ENCODE measurements around the gene TIGD4. TPM values are rescaled to one million over a fixed set of nuclear protein-coding genes. Genes with fewer than 3 reads are reported as not detected.

Gene TIGD4
- total and polyA plus RNA-seq, 2 experiments from 2014 or later, result 1.6 to 1.7 TPM

DNA sequence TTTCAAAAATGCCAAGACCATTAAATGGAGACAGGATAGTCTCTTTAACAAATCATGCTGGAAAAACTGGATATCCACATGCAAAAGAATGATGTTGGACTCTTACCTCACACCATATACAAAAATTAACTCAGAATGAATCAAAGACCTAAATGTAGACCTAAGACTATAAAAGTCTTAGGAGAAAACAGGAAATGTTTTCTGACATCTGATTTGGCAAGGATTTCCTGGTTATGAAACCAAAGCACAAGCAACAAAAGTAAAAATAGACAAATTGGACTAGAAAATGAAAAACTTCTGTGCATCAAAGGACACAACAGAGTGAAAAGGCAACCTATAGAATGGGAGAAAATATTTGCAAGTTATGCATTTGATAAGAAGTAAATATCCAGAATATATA lies 37.8 kb upstream of the TIGD4 start (continued):
- TF ChIP-seq JUNB (IDR thresholded peaks at IDR 0.05; ENCODE audit: unreplicated experiment) (no peak), ZNF114 (CRISPR knock-in tag; IDR thresholded peaks at IDR 0.05) (no peak), STAT1 (IDR thresholded peaks at IDR 0.05; ENCODE audit: unreplicated experiment) (no peak), EZH2 (IDR thresholded peaks at IDR 0.05; ENCODE audit: low read depth, unreplicated experiment) (no peak), ZNF331 (CRISPR knock-in tag; IDR thresholded peaks at IDR 0.05; ENCODE audit: low read depth) (no peak), NANOG (IDR thresholded peaks at IDR 0.05; ENCODE audit: borderline replicate concordance) (no peak)
- TF ChIP-seq, protein P1, sequence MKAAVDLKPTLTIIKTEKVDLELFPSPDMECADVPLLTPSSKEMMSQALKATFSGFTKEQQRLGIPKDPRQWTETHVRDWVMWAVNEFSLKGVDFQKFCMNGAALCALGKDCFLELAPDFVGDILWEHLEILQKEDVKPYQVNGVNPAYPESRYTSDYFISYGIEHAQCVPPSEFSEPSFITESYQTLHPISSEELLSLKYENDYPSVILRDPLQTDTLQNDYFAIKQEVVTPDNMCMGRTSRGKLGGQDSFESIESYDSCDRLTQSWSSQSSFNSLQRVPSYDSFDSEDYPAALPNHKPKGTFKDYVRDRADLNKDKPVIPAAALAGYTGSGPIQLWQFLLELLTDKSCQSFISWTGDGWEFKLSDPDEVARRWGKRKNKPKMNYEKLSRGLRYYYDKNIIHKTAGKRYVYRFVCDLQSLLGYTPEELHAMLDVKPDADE (IDR thresholded peaks at IDR 0.05), result no peak
- TF ChIP-seq, protein P2, sequence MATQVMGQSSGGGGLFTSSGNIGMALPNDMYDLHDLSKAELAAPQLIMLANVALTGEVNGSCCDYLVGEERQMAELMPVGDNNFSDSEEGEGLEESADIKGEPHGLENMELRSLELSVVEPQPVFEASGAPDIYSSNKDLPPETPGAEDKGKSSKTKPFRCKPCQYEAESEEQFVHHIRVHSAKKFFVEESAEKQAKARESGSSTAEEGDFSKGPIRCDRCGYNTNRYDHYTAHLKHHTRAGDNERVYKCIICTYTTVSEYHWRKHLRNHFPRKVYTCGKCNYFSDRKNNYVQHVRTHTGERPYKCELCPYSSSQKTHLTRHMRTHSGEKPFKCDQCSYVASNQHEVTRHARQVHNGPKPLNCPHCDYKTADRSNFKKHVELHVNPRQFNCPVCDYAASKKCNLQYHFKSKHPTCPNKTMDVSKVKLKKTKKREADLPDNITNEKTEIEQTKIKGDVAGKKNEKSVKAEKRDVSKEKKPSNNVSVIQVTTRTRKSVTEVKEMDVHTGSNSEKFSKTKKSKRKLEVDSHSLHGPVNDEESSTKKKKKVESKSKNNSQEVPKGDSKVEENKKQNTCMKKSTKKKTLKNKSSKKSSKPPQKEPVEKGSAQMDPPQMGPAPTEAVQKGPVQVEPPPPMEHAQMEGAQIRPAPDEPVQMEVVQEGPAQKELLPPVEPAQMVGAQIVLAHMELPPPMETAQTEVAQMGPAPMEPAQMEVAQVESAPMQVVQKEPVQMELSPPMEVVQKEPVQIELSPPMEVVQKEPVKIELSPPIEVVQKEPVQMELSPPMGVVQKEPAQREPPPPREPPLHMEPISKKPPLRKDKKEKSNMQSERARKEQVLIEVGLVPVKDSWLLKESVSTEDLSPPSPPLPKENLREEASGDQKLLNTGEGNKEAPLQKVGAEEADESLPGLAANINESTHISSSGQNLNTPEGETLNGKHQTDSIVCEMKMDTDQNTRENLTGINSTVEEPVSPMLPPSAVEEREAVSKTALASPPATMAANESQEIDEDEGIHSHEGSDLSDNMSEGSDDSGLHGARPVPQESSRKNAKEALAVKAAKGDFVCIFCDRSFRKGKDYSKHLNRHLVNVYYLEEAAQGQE (IDR thresholded peaks at IDR 0.05; ENCODE audit: unreplicated experiment), result no peak
- TF ChIP-seq, protein P3, sequence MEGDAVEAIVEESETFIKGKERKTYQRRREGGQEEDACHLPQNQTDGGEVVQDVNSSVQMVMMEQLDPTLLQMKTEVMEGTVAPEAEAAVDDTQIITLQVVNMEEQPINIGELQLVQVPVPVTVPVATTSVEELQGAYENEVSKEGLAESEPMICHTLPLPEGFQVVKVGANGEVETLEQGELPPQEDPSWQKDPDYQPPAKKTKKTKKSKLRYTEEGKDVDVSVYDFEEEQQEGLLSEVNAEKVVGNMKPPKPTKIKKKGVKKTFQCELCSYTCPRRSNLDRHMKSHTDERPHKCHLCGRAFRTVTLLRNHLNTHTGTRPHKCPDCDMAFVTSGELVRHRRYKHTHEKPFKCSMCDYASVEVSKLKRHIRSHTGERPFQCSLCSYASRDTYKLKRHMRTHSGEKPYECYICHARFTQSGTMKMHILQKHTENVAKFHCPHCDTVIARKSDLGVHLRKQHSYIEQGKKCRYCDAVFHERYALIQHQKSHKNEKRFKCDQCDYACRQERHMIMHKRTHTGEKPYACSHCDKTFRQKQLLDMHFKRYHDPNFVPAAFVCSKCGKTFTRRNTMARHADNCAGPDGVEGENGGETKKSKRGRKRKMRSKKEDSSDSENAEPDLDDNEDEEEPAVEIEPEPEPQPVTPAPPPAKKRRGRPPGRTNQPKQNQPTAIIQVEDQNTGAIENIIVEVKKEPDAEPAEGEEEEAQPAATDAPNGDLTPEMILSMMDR (conservative IDR thresholded peaks at IDR 0.05; ENCODE audit: low read depth in 2 of 2), result no peak

DNA sequence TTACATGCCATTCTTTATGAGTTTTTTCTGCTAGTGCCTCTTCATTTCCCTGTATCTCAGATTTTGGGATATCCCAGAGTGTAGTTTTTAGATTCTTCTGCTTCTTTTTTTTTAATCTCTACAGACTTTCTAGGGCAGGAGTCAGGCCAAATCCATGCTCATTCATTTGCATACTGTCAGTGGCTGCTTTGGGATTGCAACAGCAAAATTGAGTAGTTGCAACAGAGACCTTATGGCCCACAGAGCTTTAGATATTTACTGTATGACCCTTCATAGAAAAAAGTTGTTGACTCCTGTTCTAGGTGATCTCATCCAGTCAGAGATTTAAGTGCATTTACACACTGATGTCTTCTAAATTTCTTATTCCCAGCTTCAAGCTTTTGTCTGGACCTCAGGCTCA lies 35.5 kb upstream of the TIGD4 start:
- Mint-ChIP-seq H3K27ac (no peak overlapping the region; the same call in 1 of the 2 replicates), H3K36me3 (ENCODE audit: low read depth) (peaks cover 62% of the 10 kb centered on the region), H3K9me3 (peaks cover 14% of the 10 kb centered on the region), H3K4me3 (no peak overlapping the region), H3K27me3 (ENCODE audit: insufficient read depth, low read depth, poor library complexity) (peaks cover 3% of the 10 kb centered on the region), H3K4me1 (peaks cover 5% of the 10 kb centered on the region)
- 0 out of 2 replicates have a peak, but pooled peaks cover 3% of the 10 kb centered on the region for H3K4me1 ChIP-seq (ENCODE audit: insufficient read depth)
- H3K27ac ChIP-seq (ENCODE audit: low read depth), result no peak overlapping the region
- DNase-seq (ENCODE audit: low spot score) (no peak), ATAC-seq (no peak)
- no peak overlapping the region for H3K4me3 ChIP-seq
- H4K20me1 ChIP-seq (replicated peaks; ENCODE audit: insufficient read depth), result no peaks in the 10 kb centered on the region; the same call in 1 of the 2 replicates
- H3K4me2 ChIP-seq, result no peak overlapping the region
- H3F3A ChIP-seq (replicated peaks; ENCODE audit: low read depth), result no peaks in the 10 kb centered on the region
- 0 out of 2 replicates have a peak, but pooled peaks cover 2% of the 10 kb centered on the region for H3K9me2 ChIP-seq (ENCODE audit: insufficient read depth)
- H3K36me3 ChIP-seq (ENCODE audit: insufficient read depth), result no peaks in the 10 kb centered on the region; the same call in 1 of the 2 replicates
- H3K27me3 ChIP-seq (ENCODE audit: insufficient read depth), result no peaks in the 10 kb centered on the region
- H2AFZ ChIP-seq, result no peak overlapping the region
- H3K79me2 ChIP-seq (replicated peaks; ENCODE audit: insufficient read depth), result peaks cover 30% of the 10 kb centered on the region
- TF ChIP-seq EZH2 (IDR thresholded peaks at IDR 0.05; ENCODE audit: low read depth, unreplicated experiment) (no peak), POLR2AphosphoS5 (IDR thresholded peaks at IDR 0.05; ENCODE audit: low read depth) (no peak)
- TF ChIP-seq, protein P2 (IDR thresholded peaks at IDR 0.05; ENCODE audit: unreplicated experiment), result no peak
- TF ChIP-seq, protein P1 (IDR thresholded peaks at IDR 0.05), result no peak

All from GM23338 (cell line).